DND-41 (cell line): ENCODE data around the gene CYTL1.

ENCODE experiments used
- ATAC-seq: fragments of 200-7000 bp; cut with Tn5 transposase; 3 replicates; pipeline ENCODE4 v1.9.1; 2021; ENCODE audit warnings: low read depth; ENCODE audit not compliant: insufficient read depth
- DNase-seq: peaks from one replicate; pipeline ENCODE4 v3.0.0-alpha.2; 2020
- H2AFZ ChIP-seq: 2 replicates; pipeline ENCODE4 v1.6.0; 2012; ENCODE audit warnings: low read depth, low read length
- H3K27ac ChIP-seq: 2 replicates; pipeline ENCODE4 v1.5.1; 2012; ENCODE audit warnings: low read length, inconsistent platforms
- H3K27me3 ChIP-seq: fragments of 200-600 bp; sonication (generic); 2 replicates; pipeline ENCODE4 v1.6.0; 2012; ENCODE audit warnings: low read length, mild to moderate bottlenecking, inconsistent platforms; ENCODE audit not compliant: insufficient read depth, poor library complexity
- H3K36me3 ChIP-seq: 2 replicates; pipeline ENCODE4 v1.5.1; 2012; ENCODE audit warnings: low read length, inconsistent platforms; ENCODE audit not compliant: insufficient read depth
- H3K4me1 ChIP-seq: 2 replicates; pipeline ENCODE4 v1.5.1; 2012; ENCODE audit warnings: mild to moderate bottlenecking, low read length; ENCODE audit not compliant: insufficient read depth
- H3K4me2 ChIP-seq: 2 replicates; pipeline ENCODE4 v1.6.0; 2012; ENCODE audit warnings: mild to moderate bottlenecking, moderate library complexity, low read length, inconsistent platforms; ENCODE audit not compliant: insufficient read depth
- H3K4me3 ChIP-seq, 2 experiments: fragments of 200-600 bp in 1 of 2; shearing (Covaris generic) in 1 of 2; 2 replicates each; pipeline ENCODE4 v1.5.1; 2012 to 2016; ENCODE audit warnings: inconsistent platforms in 2 of 2, low read length in 2 of 2, mild to moderate bottlenecking in 2 of 2, low read depth in 1 of 2, moderate library complexity in 1 of 2
- H3K79me2 ChIP-seq: 2 replicates; pipeline ENCODE4 v1.6.0; 2012; ENCODE audit warnings: low read length, inconsistent platforms; ENCODE audit not compliant: insufficient read depth
- H3K9ac ChIP-seq: 2 replicates; pipeline ENCODE4 v1.6.0; 2012; ENCODE audit warnings: low read depth, mild to moderate bottlenecking, inconsistent platforms, low read length, moderate library complexity
- H3K9me3 ChIP-seq: 2 replicates; pipeline ENCODE4 v1.5.1; 2012; ENCODE audit warnings: low read length, moderate library complexity, mild to moderate bottlenecking, inconsistent platforms; ENCODE audit not compliant: insufficient read depth, severe bottlenecking
- H4K20me1 ChIP-seq: 2 replicates; pipeline ENCODE4 v1.6.0; 2012; ENCODE audit warnings: low read length; ENCODE audit not compliant: insufficient read depth
- CTCF ChIP-seq: IDR thresholded peaks from 2 replicates; pipeline ENCODE4 v1.5.1; 2012; ENCODE audit warnings: borderline replicate concordance, low read length, moderate library complexity, mild to moderate bottlenecking; ENCODE audit not compliant: poor library complexity, severe bottlenecking; ENCODE audit errors: extremely low read depth
- EZH2 ChIP-seq: IDR thresholded peaks from 3 replicates; pipeline ENCODE4 v1.6.1; 2012; ENCODE audit warnings: borderline replicate concordance, low read depth, mild to moderate bottlenecking, moderate library complexity, low read length, inconsistent platforms; ENCODE audit not compliant: severe bottlenecking

The CYTL1 gene

GRCh38 chr4:4995103-4995907 is 24.0 kb downstream of the CYTL1 start:
- no peak overlapping the region for H3K4me3 ChIP-seq
- ATAC-seq: peak; percentile 80
- no peaks in the 10 kb centered on the region for H3K79me2 ChIP-seq
- H3K4me1 ChIP-seq: no peaks in the 10 kb centered on the region
- no peak overlapping the region for H3K9ac ChIP-seq
- H3K36me3 ChIP-seq: no peaks in the 10 kb centered on the region
- H3K27me3 ChIP-seq: no peaks in the 10 kb centered on the region
- TF ChIP-seq EZH2: no peak
- peak; percentile 90 for TF ChIP-seq CTCF
- no peaks in the 10 kb centered on the region for H4K20me1 ChIP-seq
- H2AFZ ChIP-seq: no peak overlapping the region
- no peak overlapping the region for H3K4me2 ChIP-seq
- H3K9me3 ChIP-seq: no peaks in the 10 kb centered on the region
- peak; percentile 58 for DNase-seq
- H3K27ac ChIP-seq: peak overlapping the region; percentile 15; the same call in 1 of the 2 replicates

- Histone ChIP-seq H3K9ac (no peak overlapping the region), H3K9me3 (no peaks in the 10 kb centered on the region), H3K79me2 (no peaks in the 10 kb centered on the region), H3K4me1 (no peaks in the 10 kb centered on the region), H3K4me2 (no peak overlapping the region), H3K4me3 (no peak overlapping the region), H4K20me1 (no peaks in the 10 kb centered on the region), H2AFZ (no peak overlapping the region), H3K36me3 (no peaks in the 10 kb centered on the region), H3K27ac (no peak overlapping the region), H3K27me3 (no peaks in the 10 kb centered on the region)
- TF ChIP-seq EZH2 (no peak), CTCF (no peak)
- DNase-seq (no peak), ATAC-seq (no peak)
These were observed 24.8 kb downstream of the CYTL1 start for GRCh38 chr4:4994312-4995097.

- no peak for TF ChIP-seq EZH2
- Histone ChIP-seq H3K27me3 (no peaks in the 10 kb centered on the region), H4K20me1 (no peaks in the 10 kb centered on the region), H3K9ac (no peak overlapping the region), H3K4me2 (no peak overlapping the region), H2AFZ (no peak overlapping the region), H3K36me3 (no peaks in the 10 kb centered on the region), H3K27ac (no peak overlapping the region), H3K4me3 (no peak overlapping the region), H3K9me3 (no peaks in the 10 kb centered on the region), H3K79me2 (no peaks in the 10 kb centered on the region), H3K4me1 (no peaks in the 10 kb centered on the region)
- ATAC-seq (no peak), DNase-seq (no peak)
These were observed 26.4 kb downstream of the CYTL1 start for GRCh38 chr4:4992833-4993232.

GRCh38 chr4:4991541-4992099 is 27.6 kb downstream of the CYTL1 start:
- TF ChIP-seq EZH2: no peak
- no peak for TF ChIP-seq CTCF
- no peaks in the 10 kb centered on the region for H3K4me1 ChIP-seq
- no peaks in the 10 kb centered on the region for H3K36me3 ChIP-seq
- no peak overlapping the region for H3K4me3 ChIP-seq
- no peak overlapping the region for H3K9ac ChIP-seq
- H2AFZ ChIP-seq: no peak overlapping the region
- no peaks in the 10 kb centered on the region for H4K20me1 ChIP-seq
- DNase-seq (no peak), ATAC-seq (no peak)
- no peaks in the 10 kb centered on the region for H3K79me2 ChIP-seq
- no peaks in the 10 kb centered on the region for H3K9me3 ChIP-seq
- H3K4me2 ChIP-seq: no peak overlapping the region
- no peaks in the 10 kb centered on the region for H3K27me3 ChIP-seq
- no peak overlapping the region for H3K27ac ChIP-seq
